Fibroblast of mammary gland (primary cell): ENCODE results near the gene TANGO2.

Source experiments
- DNase-seq: peaks from one replicate; pipeline ENCODE4 v3.0.0-alpha.2; 2010; ENCODE audit warnings: low read depth
- H3K4me3 ChIP-seq: 2 replicates; pipeline ENCODE4 v1.5.1; 2011; ENCODE audit warnings: low read depth, mild to moderate bottlenecking, low read length, moderate library complexity; ENCODE audit not compliant: control insufficient read depth
- TF ChIP-seq, protein P1 (sequence below): conservative IDR thresholded peaks from 2 replicates; pipeline ENCODE4 v1.5.1; 2011; ENCODE audit warnings: low read depth, low read length, inconsistent platforms; ENCODE audit not compliant: control insufficient read depth, insufficient read depth

The TANGO2 gene

DNA sequence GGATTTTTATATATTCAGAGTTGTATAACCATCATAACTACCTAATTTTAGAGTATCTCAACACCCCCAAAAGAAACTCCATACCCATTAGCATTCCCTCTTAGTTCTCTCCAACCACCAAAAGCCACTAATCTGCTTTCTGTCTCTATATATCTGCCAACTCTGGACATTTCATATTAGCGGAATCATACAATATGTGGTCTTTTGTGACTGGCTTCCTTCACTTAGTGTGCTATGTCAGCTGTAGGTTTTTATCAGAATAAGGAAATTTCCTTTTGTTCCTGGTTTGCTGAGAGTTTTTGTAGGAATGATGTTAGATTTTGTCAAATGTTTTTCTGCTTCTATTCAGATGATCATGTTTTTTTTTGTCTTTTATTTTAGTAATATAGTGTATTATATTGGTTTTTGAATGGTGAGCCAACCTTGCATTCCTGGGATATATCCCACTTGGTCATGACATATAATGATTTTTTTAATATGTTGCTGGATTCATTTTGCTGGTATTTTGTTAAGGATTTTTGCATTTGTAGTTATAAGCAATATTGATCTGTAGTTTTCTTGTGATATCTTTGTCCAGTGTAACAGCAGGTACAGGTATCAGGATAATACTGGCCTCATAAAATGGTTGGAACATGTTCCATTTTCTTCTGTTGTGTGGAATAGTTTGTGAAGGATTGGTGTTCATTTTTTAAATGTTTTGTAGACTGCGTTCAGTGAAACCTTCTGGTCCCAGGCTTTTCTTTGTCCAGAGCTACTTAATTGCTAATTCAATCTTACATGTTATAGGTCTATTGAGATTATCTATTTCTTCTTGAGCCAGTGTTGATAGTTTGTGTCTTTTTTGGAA is 75.9 kb downstream of the TANGO2 start:
- no peak overlapping the region for H3K4me3 ChIP-seq
- TF ChIP-seq, protein P1, sequence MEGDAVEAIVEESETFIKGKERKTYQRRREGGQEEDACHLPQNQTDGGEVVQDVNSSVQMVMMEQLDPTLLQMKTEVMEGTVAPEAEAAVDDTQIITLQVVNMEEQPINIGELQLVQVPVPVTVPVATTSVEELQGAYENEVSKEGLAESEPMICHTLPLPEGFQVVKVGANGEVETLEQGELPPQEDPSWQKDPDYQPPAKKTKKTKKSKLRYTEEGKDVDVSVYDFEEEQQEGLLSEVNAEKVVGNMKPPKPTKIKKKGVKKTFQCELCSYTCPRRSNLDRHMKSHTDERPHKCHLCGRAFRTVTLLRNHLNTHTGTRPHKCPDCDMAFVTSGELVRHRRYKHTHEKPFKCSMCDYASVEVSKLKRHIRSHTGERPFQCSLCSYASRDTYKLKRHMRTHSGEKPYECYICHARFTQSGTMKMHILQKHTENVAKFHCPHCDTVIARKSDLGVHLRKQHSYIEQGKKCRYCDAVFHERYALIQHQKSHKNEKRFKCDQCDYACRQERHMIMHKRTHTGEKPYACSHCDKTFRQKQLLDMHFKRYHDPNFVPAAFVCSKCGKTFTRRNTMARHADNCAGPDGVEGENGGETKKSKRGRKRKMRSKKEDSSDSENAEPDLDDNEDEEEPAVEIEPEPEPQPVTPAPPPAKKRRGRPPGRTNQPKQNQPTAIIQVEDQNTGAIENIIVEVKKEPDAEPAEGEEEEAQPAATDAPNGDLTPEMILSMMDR, result no peak
- no peak for DNase-seq

GRCh38 chr22:20099099-20099711 is 78.3 kb downstream of the TANGO2 start:
- DNase-seq, result no peak
- TF ChIP-seq, protein P1, result no peak
- H3K4me3 ChIP-seq, result no peak overlapping the region

- DNase-seq, result no peak
- no peak overlapping the region for H3K4me3 ChIP-seq
- TF ChIP-seq, protein P1, result no peak
Observed at GRCh38 chr22:20101638-20102037, 80.7 kb downstream of the TANGO2 start.

DNA sequence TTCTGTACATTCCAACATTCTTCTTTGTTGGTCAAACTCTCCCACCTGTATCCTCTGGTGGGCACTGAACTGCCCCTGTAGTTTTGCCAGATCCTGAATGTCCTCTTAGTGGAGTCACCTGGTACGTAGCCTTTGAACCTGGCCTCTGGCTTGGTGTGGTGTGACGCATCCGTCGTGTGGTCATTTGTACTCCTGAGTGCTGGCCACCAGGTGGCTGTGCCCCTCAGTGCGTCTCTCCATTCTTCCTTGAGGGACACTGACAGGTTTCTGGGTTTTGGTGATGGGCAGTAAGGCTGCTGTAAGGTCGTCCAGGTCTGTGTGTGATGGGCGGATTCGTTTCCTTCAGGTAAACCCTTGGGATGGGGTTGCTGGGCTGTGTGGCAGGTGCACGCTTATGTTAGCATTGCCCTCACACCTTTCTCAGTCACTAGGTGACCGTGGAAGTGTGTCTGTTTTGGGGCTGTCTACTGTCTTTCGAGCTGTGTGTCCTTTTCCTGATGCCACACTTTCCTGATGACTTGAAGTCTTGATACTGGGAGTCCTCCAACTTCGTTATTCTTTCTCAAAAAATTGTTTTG is 81.4 kb downstream of the TANGO2 start:
- DNase-seq, result no peak
- no peak overlapping the region for H3K4me3 ChIP-seq
- TF ChIP-seq, protein P1, result no peak

- no peak for DNase-seq
- no peak overlapping the region for H3K4me3 ChIP-seq
- TF ChIP-seq, protein P1, result no peak
Observed at GRCh38 chr22:20105456-20106204, 84.7 kb downstream of the TANGO2 start.

DNA sequence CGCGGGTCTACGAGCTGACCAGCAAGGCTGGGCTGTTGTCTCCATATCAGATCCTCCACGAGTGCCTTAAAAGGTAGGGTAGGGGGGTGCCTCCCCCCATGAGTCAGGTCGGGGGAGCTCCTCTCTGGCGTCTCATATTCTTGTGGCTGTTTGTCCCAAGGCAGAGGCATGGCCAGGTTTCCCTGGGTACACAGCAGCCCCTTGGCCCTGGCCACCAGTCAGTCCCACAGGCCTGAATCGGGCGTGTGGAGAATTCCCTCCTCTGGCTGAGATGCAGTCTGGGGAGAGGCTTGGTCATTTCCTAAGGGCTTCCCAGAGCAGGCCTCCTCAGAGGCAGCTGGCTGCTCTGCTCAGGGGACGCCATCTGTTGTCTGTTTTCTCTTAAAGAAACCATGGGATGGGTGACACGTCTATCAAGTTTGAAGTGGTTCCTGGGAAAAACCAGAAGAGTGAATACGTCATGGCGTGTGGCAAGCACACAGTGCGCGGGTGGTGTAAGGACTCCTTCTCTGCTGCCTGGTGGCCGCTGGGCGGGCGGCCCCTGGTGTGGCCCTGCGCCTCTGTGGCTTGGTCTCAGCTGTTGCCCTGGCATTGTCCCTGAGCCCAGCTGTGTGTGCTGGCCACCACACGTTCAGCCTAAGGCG is 85.4 kb downstream of the TANGO2 start:
- TF ChIP-seq, protein P1, result no peak
- no peak overlapping the region for H3K4me3 ChIP-seq
- no peak for DNase-seq
